ENCODE measurements around the gene TIMM10. TPM values are rescaled to one million over a fixed set of nuclear protein-coding genes. Genes with fewer than 3 reads are reported as not detected.
A peak's percentile ranks its signal among the peaks of the same experiment; 100 is the strongest.

The TIMM10 gene
- total RNA-seq, 3 donors from 2014 or later: 37.2 to 56.4 (median 45.9) TPM

- TF ChIP-seq CTCF (IDR thresholded peaks at IDR 0.05) (peak in 1 of 3 donors; percentile 87), POLR2AphosphoS5 (IDR thresholded peaks at IDR 0.05) (peak in 2 of 3 donors; percentile 65 to 71), POLR2A (IDR thresholded peaks at IDR 0.05) (no peak)
- Histone ChIP-seq H3K27me3 (no peaks in the 10 kb centered on the region), H3K36me3 (no peaks in the 10 kb centered on the region), H3K4me1 (peaks cover 0 to 7% of the 10 kb centered on the region in 2 donors), H3K4me3 (peak within 1 kb of the TSS; percentile 78 to 95 (median 85)), H3K27ac (peak within 1 kb of the TSS; percentile 82 to 89), H3K9me3 (no peaks in the 10 kb centered on the region)
- intact Hi-C loops (cut with DNase I; ENCODE audit: low total_unique reads): loop anchor here (5.0 kb wide), 1 partner anchor 70 kb away; no protein-coding TSS in a partner anchor
- DNase-seq (ENCODE audit: low spot score in 2 of 2): peak; percentile 60 to 75
These were observed 37.2 kb upstream of the TIMM10 start, which contains the start of gene UBE2L6 for GRCh38 chr11:57567515-57568329. UBE2L6 (minus strand) TSS chr11:57567672; CDS start chr11:57567611, 61 bp downstream.

DNA sequence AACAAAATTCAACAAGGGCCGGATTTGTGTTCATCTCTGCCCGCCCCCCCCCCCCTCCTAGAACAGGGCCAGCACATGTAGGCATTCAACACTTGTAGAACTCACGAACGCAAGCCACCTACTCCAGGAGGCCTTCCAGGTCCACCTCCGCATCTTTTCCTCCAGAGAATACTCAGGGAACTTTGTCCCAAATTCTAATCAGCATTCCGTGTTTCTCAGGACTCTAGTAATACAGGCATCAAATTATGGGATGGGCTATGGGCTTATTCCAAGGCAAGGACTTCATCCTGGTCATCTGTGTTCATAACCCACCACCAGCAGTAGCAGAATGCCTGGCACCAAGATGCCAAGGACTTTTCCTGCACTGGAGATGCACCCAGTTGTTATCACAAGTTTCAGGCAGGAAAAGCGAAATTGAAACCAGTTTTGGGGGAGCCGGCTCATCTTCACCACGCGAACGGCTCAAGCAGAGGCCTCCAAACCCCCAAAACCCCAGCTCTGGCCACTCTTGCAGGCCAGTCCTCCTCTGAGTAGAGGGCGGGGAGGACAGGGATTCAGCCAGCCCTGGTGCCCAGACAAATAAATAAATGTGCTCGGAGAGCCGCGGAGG is 36.5 kb upstream of the TIMM10 start:
- intact Hi-C loops (cut with DNase I; ENCODE audit: low total_unique reads): loop anchor here (5.0 kb wide), 1 partner anchor 70 kb away; no protein-coding TSS in a partner anchor
- H3K27ac ChIP-seq: peak overlapping the region; percentile 82 to 89
- H3K36me3 ChIP-seq: no peaks in the 10 kb centered on the region
- peak overlapping the region; percentile 78 to 95 (median 85) for H3K4me3 ChIP-seq
- H3K9me3 ChIP-seq: no peaks in the 10 kb centered on the region
- TF ChIP-seq POLR2AphosphoS5 (IDR thresholded peaks at IDR 0.05): no peak
- no peak for TF ChIP-seq CTCF (IDR thresholded peaks at IDR 0.05)
- no peak for TF ChIP-seq POLR2A (IDR thresholded peaks at IDR 0.05)
- DNase-seq (ENCODE audit: low spot score in 2 of 2): no peak
- H3K4me1 ChIP-seq: peaks cover 0 to 7% of the 10 kb centered on the region in 2 donors
- H3K27me3 ChIP-seq: no peaks in the 10 kb centered on the region

- H3K4me1 ChIP-seq: peaks cover 0 to 7% of the 10 kb centered on the region in 2 donors
- intact Hi-C loops (cut with DNase I; ENCODE audit: low total_unique reads): loop anchor here (5.0 kb wide), 1 partner anchor 71 kb away; no protein-coding TSS in a partner anchor
These were observed 35.7 kb upstream of the TIMM10 start for GRCh38 chr11:57566005-57566904.

GRCh38 chr11:57562596-57562995 is 32.0 kb upstream of the TIMM10 start:
- peak overlapping the region; percentile 59 to 85 for H3K27ac ChIP-seq
- no peaks in the 10 kb centered on the region for H3K9me3 ChIP-seq
- no peak for DNase-seq (ENCODE audit: low spot score in 2 of 2)
- TF ChIP-seq POLR2AphosphoS5 (IDR thresholded peaks at IDR 0.05) (no peak), CTCF (IDR thresholded peaks at IDR 0.05) (no peak), POLR2A (IDR thresholded peaks at IDR 0.05) (no peak)
- no peaks in the 10 kb centered on the region for H3K4me1 ChIP-seq
- H3K27me3 ChIP-seq: no peaks in the 10 kb centered on the region
- H3K36me3 ChIP-seq: no peaks in the 10 kb centered on the region
- intact Hi-C loops (cut with DNase I; ENCODE audit: low total_unique reads): no loop called here
- no peak overlapping the region for H3K4me3 ChIP-seq

More at GRCh38 chr11:57566005-57566904, 35.7 kb upstream of the TIMM10 start:
- Histone ChIP-seq H3K36me3 (no peaks in the 10 kb centered on the region), H3K27me3 (no peaks in the 10 kb centered on the region), H3K9me3 (no peaks in the 10 kb centered on the region), H3K27ac (peak overlapping the region; percentile 82 to 89), H3K4me3 (peak overlapping the region; percentile 78 to 95 (median 85))
- no peak for DNase-seq (ENCODE audit: low spot score in 2 of 2)
- no peak for TF ChIP-seq POLR2A (IDR thresholded peaks at IDR 0.05)
- no peak for TF ChIP-seq CTCF (IDR thresholded peaks at IDR 0.05)
- no peak for TF ChIP-seq POLR2AphosphoS5 (IDR thresholded peaks at IDR 0.05)

Data from breast epithelium (tissue), 4 donors.